NCI-H2196 (cell line): ENCODE measurements around the gene ITM2A.

Source experiments
- DNase-seq: peaks from one replicate; lab custom pipeline; 2025; ENCODE audit not compliant: unreplicated experiment; lab: John Stamatoyannopoulos, UW

The ITM2A gene

GRCh38 chrX:79325263-79325958 lies 41.7 kb downstream of the ITM2A start:
- no peak for DNase-seq
